DMS79 treated with DMSO at 0.1 percent for 48 hours (cell line): Measurements from ENCODE around the gene ROCK1.
A peak's percentile ranks its signal among the peaks of the same experiment; 100 is the strongest.

Source experiments
- DNase-seq: peaks from one replicate; lab custom pipeline; 2025; lab: John Stamatoyannopoulos, UW

The ROCK1 gene

DNA sequence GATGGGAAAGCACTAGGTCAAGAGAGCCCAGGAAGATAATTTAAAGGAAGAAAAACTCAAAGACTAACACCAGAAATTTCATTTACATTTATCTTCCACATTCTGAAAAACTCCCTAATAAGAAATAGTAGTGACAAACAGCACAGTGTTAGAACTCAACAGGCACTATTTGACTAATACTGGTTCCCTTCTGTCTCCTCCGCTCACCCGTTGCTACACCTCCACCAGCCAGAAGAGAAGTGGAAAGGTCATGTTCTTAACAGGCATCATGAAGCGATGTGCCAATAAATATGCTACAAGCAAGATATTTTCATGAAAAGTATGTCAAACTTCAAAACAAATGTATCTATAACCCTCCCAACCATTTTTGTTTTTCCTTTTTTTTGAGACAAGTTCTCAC is 5.7 kb downstream of the ROCK1 start:
- DNase-seq: no peak

GRCh38 chr18:21101172-21101571 is 10.4 kb downstream of the ROCK1 start:
- DNase-seq: no peak

DNA sequence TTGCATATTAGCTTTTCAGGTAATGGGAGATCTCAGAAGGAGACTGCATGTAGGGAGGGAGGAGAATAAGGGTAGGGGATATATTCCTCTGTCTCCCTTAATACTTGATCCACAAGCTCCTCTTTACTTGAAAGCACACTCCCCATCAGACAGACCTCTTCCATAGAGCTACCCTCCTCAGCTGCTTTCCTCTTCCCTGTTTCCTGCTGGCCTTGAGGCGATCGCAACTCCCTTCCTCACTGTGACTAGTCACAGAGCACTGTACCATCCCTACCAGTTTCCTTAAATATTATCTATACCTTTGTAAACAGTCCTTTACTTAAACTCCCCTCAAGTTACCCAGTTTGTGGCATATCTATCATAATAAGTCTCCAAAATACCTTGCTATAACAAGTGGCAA is 10.9 kb downstream of the ROCK1 start:
- DNase-seq: no peak

GRCh38 chr18:21100146-21100545 is 11.5 kb downstream of the ROCK1 start:
- DNase-seq: no peak

- DNase-seq: no peak
Measured at GRCh38 chr18:21099442-21099841, 12.2 kb downstream of the ROCK1 start.

DNA sequence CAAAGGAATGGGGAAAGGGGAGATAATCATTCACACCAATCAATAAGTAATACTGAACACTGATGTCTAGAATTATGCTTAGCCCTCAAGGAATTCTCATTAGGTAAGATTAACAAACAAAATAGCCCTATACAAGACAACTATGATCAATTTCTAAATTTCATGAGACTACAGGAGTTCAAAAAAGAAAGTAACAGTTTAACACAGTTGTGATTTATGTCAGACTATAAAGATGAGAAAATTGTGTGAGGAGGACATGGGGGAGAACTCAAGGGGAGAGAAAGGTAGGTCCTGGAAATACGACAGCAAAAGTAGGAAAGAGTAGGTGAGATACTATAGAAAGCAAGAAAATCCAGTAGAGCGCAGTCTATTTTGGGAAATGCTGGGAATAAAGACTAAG is 14.9 kb downstream of the ROCK1 start:
- DNase-seq: no peak

DNA sequence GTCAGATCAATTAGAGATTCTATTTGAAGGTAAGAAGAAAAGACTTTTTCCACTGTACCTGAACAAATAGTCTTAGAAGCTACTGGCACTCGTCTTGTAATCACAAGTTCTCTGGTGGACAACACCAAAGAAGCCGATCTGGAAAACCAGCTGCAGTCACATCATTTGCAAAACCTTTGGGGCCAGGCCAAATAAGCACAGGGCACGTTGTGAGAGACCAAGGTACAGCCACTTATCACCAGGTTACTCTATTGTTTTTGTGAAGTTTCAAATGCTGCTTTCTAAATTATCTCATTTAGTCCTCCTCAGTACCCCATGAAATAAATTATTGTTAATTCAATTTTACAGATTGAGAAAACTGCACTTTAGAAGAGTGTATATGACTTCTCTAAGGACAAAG is 18.5 kb downstream of the ROCK1 start:
- DNase-seq: no peak

GRCh38 chr18:21090680-21091079 is 20.9 kb downstream of the ROCK1 start:
- DNase-seq: no peak

GRCh38 chr18:21085579-21086166 is 25.9 kb downstream of the ROCK1 start:
- no peak for DNase-seq

GRCh38 chr18:21084511-21085078 is 27.0 kb downstream of the ROCK1 start:
- no peak for DNase-seq

GRCh38 chr18:21083017-21083416 is 28.6 kb downstream of the ROCK1 start:
- no peak for DNase-seq

GRCh38 chr18:21081426-21081825 is 30.2 kb downstream of the ROCK1 start:
- DNase-seq: no peak

- DNase-seq: no peak
Measured at GRCh38 chr18:21080576-21080975, 31.0 kb downstream of the ROCK1 start.

GRCh38 chr18:21074336-21075323 is 37.0 kb downstream of the ROCK1 start:
- DNase-seq: peak; percentile 7

- no peak for DNase-seq
Measured at GRCh38 chr18:21073180-21073579, 38.4 kb downstream of the ROCK1 start.

- DNase-seq: no peak
Measured at GRCh38 chr18:21071071-21071470, 40.5 kb downstream of the ROCK1 start.

- no peak for DNase-seq
Measured at GRCh38 chr18:21069468-21069867, 42.1 kb downstream of the ROCK1 start.

DNA sequence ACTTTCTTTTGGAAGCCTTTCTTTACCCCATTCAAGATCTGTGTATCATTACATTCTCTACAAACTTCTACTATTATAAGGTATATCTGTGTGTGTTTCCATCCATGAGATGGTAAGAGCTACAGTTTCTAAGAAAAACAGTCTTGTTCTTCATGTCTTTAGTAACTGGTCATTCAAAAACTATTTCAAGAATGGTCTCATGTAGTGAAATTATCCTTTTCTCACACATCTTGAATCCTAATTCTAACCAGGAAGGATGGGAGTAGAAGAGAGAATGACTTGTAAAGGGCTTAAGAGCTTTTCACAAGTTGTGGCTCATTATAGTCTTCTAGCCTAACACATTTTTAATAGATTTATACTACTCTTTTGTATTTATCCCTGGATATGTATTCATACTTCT is 47.3 kb downstream of the ROCK1 start:
- no peak for DNase-seq

GRCh38 chr18:21063011-21063410 is 48.6 kb downstream of the ROCK1 start:
- peak; percentile 4 for DNase-seq

DNA sequence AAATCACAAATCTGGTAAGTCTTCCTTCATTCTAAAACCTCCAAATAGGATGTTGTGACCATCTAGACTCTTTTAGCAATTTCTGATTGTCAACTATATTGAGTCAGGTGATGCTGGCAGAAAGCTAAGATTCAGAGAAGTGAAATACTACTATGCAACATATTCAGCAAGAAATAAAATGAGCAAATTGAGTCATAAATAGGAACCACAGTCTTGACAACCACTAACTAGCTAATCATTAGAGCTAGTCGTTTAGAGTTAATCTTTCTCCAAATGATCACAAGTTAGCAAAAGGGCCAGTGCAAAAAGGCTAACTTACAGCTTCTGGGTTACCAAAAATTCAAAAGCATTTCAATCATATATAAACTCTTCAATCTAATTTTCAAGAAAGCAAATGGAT is 54.5 kb downstream of the ROCK1 start:
- no peak for DNase-seq

DNA sequence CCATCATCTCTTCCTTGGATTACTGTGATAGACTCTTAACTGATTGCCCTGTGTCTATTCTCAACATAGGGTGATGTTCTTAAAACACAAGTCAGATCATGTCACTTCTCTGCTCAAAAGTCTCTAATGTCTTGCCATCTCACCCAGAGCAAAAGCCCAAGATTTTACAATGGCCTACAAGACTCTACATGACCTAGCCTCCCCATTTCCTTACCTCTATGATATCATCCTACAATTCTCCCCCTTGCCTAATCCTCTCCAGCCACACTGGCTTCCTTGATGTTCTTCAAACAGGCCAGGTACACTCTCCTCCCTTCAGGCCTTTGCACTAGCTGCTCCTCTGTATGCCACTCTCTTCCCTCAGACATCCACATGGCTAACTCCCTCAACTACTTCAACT is 55.1 kb downstream of the ROCK1 start:
- no peak for DNase-seq

- no peak for DNase-seq
Measured at GRCh38 chr18:21054252-21054821, 57.3 kb downstream of the ROCK1 start.

GRCh38 chr18:21053127-21053526 is 58.5 kb downstream of the ROCK1 start:
- no peak for DNase-seq
